Neural cell (in vitro differentiated cells): ENCODE results near the gene CPNE4. TPM values are rescaled to one million over a fixed set of nuclear protein-coding genes. Genes with fewer than 3 reads are reported as not detected.

Experiments
- H2AFZ ChIP-seq: fragments of 200-600, 300-800 bp; sonication (generic), shearing (Covaris generic); 2 replicates; pipeline ENCODE4 v1.6.0; 2014; ENCODE audit warnings: low read depth, mild to moderate bottlenecking, antibody characterized with exemption, low read length, moderate library complexity
- H3F3A ChIP-seq: fragments of 200-600 bp; shearing (Covaris generic); 2 replicates; pipeline ENCODE4 v1.6.1; 2016; ENCODE audit warnings: mild to moderate bottlenecking, moderate library complexity, mixed read lengths, antibody characterized with exemption, low read length; ENCODE audit not compliant: insufficient read depth, poor library complexity, severe bottlenecking
- H3K27ac ChIP-seq: fragments of 200-600, 300-800 bp; sonication (generic), shearing (Covaris generic); 2 replicates; pipeline ENCODE4 v1.5.1; 2014; ENCODE audit warnings: mild to moderate bottlenecking, low read length, moderate library complexity
- H3K27me3 ChIP-seq: fragments of 300-800, 200-600 bp; sonication (generic), shearing (Covaris generic); 2 replicates; pipeline ENCODE4 v1.6.0; 2014; ENCODE audit warnings: mild to moderate bottlenecking, low read depth, low read length, moderate library complexity; ENCODE audit not compliant: insufficient read depth
- H3K36me3 ChIP-seq: fragments of 300-800, 200-600 bp; sonication (generic), shearing (Covaris generic); 2 replicates; pipeline ENCODE4 v1.5.1; 2014; ENCODE audit warnings: mild to moderate bottlenecking, antibody characterized with exemption, low read length, moderate library complexity; ENCODE audit not compliant: insufficient read depth
- H3K4me2 ChIP-seq: fragments of 300-800, 200-600 bp; sonication (generic), shearing (Covaris generic); 2 replicates; pipeline ENCODE4 v1.6.0; 2014; ENCODE audit warnings: mild to moderate bottlenecking, low read length
- H3K4me3 ChIP-seq: fragments of 300-800, 200-600 bp; sonication (generic), shearing (Covaris generic); 2 replicates; pipeline ENCODE4 v1.5.1; 2014; ENCODE audit warnings: mild to moderate bottlenecking, low read length, moderate library complexity
- H3K79me2 ChIP-seq: fragments of 200-600 bp; shearing (Covaris generic); replicated peaks from 2 replicates; pipeline ENCODE4 v1.6.0; 2014; ENCODE audit warnings: mild to moderate bottlenecking, low read length, moderate library complexity; ENCODE audit not compliant: insufficient read depth
- H3K9ac ChIP-seq: fragments of 300-800, 200-600 bp; sonication (generic), shearing (Covaris generic); 2 replicates; pipeline ENCODE4 v1.6.1; 2016; ENCODE audit warnings: mild to moderate bottlenecking, low read length, mixed read lengths
- H3K9me2 ChIP-seq: fragments of 200-600 bp; shearing (Covaris generic); 2 replicates; pipeline ENCODE4 v1.6.1; 2016; ENCODE audit warnings: mild to moderate bottlenecking, low read length, mixed read lengths; ENCODE audit not compliant: insufficient read depth
- H3K9me3 ChIP-seq: fragments of 200-600, 300-800 bp; sonication (generic), shearing (Covaris generic); 2 replicates; pipeline ENCODE4 v1.6.1; 2016; ENCODE audit warnings: mild to moderate bottlenecking, mixed run types, low read length, moderate library complexity, mixed read lengths
- H4K20me1 ChIP-seq: fragments of 200-600 bp; shearing (Covaris generic); 2 replicates; pipeline ENCODE4 v1.6.1; 2016; ENCODE audit warnings: mild to moderate bottlenecking, mixed run types; ENCODE audit not compliant: insufficient read depth
- EP300 ChIP-seq: fragments of 450-650 bp; conservative IDR thresholded peaks from 2 replicates; pipeline ENCODE4 v1.6.1; 2014; ENCODE audit warnings: antibody characterized with exemption, mild to moderate bottlenecking, moderate library complexity; ENCODE audit not compliant: poor library complexity, severe bottlenecking
- EZH2 ChIP-seq: fragments of 200-600, 300-800 bp; shearing (Covaris generic), sonication (generic); IDR thresholded peaks from 2 replicates; pipeline ENCODE4 v1.6.1; 2014; ENCODE audit warnings: antibody characterized with exemption, low read length, borderline replicate concordance, mild to moderate bottlenecking; ENCODE audit not compliant: insufficient read depth, poor library complexity, severe bottlenecking
- MXI1 ChIP-seq: fragments of 450-650 bp; conservative IDR thresholded peaks from 2 replicates; pipeline ENCODE4 v1.6.1; 2014; ENCODE audit warnings: antibody characterized with exemption, mild to moderate bottlenecking; ENCODE audit not compliant: poor library complexity, severe bottlenecking
- POLR2AphosphoS5 ChIP-seq: IDR thresholded peaks from 2 replicates; pipeline ENCODE4 v1.6.1; 2012
- RAD21 ChIP-seq: fragments of 450-650 bp; conservative IDR thresholded peaks from 2 replicates; pipeline ENCODE4 v1.6.1; 2014; ENCODE audit warnings: antibody characterized with exemption, mild to moderate bottlenecking, moderate library complexity
- SMC3 ChIP-seq: fragments of 450-650 bp; conservative IDR thresholded peaks from 2 replicates; pipeline ENCODE4 v1.6.1; 2014; ENCODE audit warnings: antibody characterized with exemption, mild to moderate bottlenecking, moderate library complexity; ENCODE audit not compliant: poor library complexity
- TAF1 ChIP-seq: IDR thresholded peaks from 2 replicates; pipeline ENCODE4 v1.6.1; 2012; ENCODE audit warnings: low read depth
- polyA plus RNA-seq: library from polyadenylated mRNA; depleted of rRNA; stranded (reverse); fragments of >200 nt; gene quantifications from 2 replicates; pipeline ENCODE4 v1.2.3, GENCODE V29; 2014
- TF ChIP-seq, protein P1 (sequence below): IDR thresholded peaks from 2 replicates; pipeline ENCODE4 v1.6.1; 2012; ENCODE audit warnings: borderline replicate concordance
- TF ChIP-seq, protein P2 (sequence below): fragments of 450-650 bp; IDR thresholded peaks from 2 replicates; pipeline ENCODE4 v1.5.1; 2014; ENCODE audit warnings: antibody characterized with exemption, mild to moderate bottlenecking, moderate library complexity; ENCODE audit not compliant: poor library complexity, severe bottlenecking

The CPNE4 gene
- polyA plus RNA-seq, 1 donor from 2014 or later, result 0.59 TPM

DNA sequence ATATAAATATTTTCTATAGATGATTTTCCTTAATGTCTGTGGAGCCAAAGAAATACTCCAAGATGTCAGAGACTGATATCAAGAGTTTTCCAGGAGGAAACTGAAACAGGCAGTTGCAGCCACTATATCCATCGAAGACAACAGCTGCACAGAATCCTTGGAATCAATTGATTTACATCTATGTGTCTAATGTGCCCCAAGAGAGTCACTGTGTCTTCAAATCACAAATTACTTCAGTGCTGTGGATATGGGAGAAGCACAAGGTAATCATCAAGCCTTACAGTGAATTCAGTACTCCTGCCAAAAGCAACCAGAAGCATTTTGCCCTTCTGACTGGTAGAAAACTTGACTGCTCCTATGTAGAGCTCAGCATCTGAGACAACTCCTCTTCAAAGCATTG, 51.1 kb downstream of the CPNE4 start:
- Histone ChIP-seq H2AFZ (no peak overlapping the region), H3K4me2 (no peak overlapping the region), H3K36me3 (no peaks in the 10 kb centered on the region), H4K20me1 (no peaks in the 10 kb centered on the region), H3K9me2 (no peaks in the 10 kb centered on the region), H3K79me2 (no peaks in the 10 kb centered on the region), H3K27ac (no peak overlapping the region), H3K27me3 (no peaks in the 10 kb centered on the region), H3K9me3 (peaks cover 3% of the 10 kb centered on the region), H3F3A (no peaks in the 10 kb centered on the region), H3K4me3 (no peak overlapping the region), H3K9ac (no peak overlapping the region)
- TF ChIP-seq MXI1 (no peak), POLR2AphosphoS5 (no peak), RAD21 (no peak), EZH2 (no peak), TAF1 (no peak), SMC3 (no peak), EP300 (no peak)
- TF ChIP-seq, protein P1, sequence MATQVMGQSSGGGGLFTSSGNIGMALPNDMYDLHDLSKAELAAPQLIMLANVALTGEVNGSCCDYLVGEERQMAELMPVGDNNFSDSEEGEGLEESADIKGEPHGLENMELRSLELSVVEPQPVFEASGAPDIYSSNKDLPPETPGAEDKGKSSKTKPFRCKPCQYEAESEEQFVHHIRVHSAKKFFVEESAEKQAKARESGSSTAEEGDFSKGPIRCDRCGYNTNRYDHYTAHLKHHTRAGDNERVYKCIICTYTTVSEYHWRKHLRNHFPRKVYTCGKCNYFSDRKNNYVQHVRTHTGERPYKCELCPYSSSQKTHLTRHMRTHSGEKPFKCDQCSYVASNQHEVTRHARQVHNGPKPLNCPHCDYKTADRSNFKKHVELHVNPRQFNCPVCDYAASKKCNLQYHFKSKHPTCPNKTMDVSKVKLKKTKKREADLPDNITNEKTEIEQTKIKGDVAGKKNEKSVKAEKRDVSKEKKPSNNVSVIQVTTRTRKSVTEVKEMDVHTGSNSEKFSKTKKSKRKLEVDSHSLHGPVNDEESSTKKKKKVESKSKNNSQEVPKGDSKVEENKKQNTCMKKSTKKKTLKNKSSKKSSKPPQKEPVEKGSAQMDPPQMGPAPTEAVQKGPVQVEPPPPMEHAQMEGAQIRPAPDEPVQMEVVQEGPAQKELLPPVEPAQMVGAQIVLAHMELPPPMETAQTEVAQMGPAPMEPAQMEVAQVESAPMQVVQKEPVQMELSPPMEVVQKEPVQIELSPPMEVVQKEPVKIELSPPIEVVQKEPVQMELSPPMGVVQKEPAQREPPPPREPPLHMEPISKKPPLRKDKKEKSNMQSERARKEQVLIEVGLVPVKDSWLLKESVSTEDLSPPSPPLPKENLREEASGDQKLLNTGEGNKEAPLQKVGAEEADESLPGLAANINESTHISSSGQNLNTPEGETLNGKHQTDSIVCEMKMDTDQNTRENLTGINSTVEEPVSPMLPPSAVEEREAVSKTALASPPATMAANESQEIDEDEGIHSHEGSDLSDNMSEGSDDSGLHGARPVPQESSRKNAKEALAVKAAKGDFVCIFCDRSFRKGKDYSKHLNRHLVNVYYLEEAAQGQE, result no peak
- TF ChIP-seq, protein P2, sequence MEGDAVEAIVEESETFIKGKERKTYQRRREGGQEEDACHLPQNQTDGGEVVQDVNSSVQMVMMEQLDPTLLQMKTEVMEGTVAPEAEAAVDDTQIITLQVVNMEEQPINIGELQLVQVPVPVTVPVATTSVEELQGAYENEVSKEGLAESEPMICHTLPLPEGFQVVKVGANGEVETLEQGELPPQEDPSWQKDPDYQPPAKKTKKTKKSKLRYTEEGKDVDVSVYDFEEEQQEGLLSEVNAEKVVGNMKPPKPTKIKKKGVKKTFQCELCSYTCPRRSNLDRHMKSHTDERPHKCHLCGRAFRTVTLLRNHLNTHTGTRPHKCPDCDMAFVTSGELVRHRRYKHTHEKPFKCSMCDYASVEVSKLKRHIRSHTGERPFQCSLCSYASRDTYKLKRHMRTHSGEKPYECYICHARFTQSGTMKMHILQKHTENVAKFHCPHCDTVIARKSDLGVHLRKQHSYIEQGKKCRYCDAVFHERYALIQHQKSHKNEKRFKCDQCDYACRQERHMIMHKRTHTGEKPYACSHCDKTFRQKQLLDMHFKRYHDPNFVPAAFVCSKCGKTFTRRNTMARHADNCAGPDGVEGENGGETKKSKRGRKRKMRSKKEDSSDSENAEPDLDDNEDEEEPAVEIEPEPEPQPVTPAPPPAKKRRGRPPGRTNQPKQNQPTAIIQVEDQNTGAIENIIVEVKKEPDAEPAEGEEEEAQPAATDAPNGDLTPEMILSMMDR, result no peak

DNA sequence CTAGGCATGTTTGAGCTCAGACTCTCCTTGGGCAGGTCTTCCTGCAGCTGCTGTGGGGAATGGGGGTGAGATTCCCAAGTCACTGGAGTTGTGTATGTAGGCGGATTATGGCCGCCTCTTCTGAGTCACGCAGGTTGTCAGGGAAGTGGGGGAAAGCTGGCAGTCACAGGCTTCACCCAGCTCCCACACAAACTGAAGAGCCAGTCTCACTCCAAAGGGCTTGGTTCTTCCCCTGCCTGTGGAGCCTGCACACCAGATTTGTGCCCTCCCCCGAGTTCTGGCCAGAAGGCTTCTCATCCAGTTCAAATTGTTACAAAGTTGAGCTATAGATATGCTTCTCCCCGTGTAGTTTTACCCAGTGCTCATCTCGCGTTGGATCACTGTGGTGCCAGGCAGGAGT, 53.5 kb downstream of the CPNE4 start:
- TF ChIP-seq EP300 (no peak), TAF1 (no peak), MXI1 (no peak), EZH2 (no peak), RAD21 (no peak), POLR2AphosphoS5 (no peak), SMC3 (no peak)
- TF ChIP-seq, protein P2, result no peak
- TF ChIP-seq, protein P1, result no peak
- H3K4me2 ChIP-seq, result no peak overlapping the region
- no peaks in the 10 kb centered on the region for H4K20me1 ChIP-seq
- H3K9ac ChIP-seq, result no peak overlapping the region
- H3K27me3 ChIP-seq, result no peaks in the 10 kb centered on the region
- H3K79me2 ChIP-seq, result no peaks in the 10 kb centered on the region
- no peak overlapping the region for H3K27ac ChIP-seq
- no peak overlapping the region for H3K4me3 ChIP-seq
- no peaks in the 10 kb centered on the region for H3K9me2 ChIP-seq
- no peaks in the 10 kb centered on the region for H3F3A ChIP-seq
- no peak overlapping the region for H2AFZ ChIP-seq
- H3K9me3 ChIP-seq, result peaks cover 3% of the 10 kb centered on the region
- no peaks in the 10 kb centered on the region for H3K36me3 ChIP-seq
